ENCODE results near the gene SYP. TPM values are rescaled to one million over a fixed set of nuclear protein-coding genes. Genes with fewer than 3 reads are reported as not detected.

The SYP gene
- total RNA-seq, 1 donor from 2014 or later, result 0.07 TPM

DNA sequence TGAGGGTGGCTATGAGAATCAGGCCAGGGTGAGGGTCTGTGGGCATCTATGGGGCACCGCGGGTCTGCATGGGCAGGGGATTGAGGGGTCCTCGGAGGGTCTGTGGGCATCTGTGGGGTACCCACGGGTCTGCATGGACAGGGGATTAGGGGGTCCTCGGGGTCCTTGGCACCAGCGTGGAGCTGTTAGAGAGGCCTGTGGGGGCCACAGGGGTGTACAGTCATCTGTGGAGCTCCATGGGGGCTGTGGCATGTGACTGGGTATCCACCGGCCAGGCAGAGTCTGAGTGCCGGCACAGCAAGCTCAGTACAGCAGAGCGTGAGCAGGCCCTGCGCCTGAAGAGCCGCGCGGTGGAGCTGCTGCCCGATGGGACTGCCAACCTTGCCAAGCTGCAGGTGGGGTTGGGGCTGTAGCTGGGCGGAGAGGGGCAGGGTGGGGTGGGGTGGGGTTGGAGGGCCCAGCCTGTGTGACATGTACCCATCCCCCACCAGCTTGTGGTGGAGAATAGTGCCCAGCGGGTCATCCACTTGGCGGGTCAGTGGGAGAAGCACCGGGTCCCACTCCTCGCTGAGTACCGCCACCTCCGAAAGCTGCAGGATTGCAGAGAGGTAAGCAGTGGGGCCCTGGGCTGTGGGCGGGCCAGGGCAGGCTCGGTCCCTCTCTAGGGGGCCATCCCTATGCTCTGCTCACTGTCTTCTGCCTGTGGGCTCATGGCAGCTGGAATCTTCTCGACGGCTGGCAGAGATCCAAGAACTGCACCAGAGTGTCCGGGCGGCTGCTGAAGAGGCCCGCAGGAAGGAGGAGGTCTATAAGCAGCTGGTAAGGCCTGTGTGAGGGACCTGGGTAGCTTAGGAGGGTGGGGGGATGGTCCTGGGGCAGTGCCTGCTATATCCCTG, 48.2 kb upstream of the SYP start:
- H2AFZ ChIP-seq (replicated peaks), result no peak overlapping the region
- Mint-ChIP-seq H3K27ac (no peak overlapping the region), H3K9me3 (peaks cover 21% of the 10 kb centered on the region), H3K36me3 (peaks cover 6% of the 10 kb centered on the region), H3K4me3 (no peak overlapping the region), H3K27me3 (ENCODE audit: insufficient read depth, low read depth) (peaks cover 11% of the 10 kb centered on the region), H3K4me1 (no peaks in the 10 kb centered on the region)
- no peaks in the 10 kb centered on the region for H3K36me3 ChIP-seq
- H3F3A ChIP-seq (ENCODE audit: low read depth), result no peaks in the 10 kb centered on the region
- DNase-seq (ENCODE audit: low spot score), result no peak
- H3K27me3 ChIP-seq, result no peaks in the 10 kb centered on the region
- H3K9me3 ChIP-seq (ENCODE audit: low read depth), result no peaks in the 10 kb centered on the region
- H3K4me1 ChIP-seq, result no peaks in the 10 kb centered on the region
- H4K20me1 ChIP-seq (ENCODE audit: low read depth), result no peaks in the 10 kb centered on the region
- H3K9ac ChIP-seq, result no peak overlapping the region
- no peak overlapping the region for H3K4me3 ChIP-seq
- no peaks in the 10 kb centered on the region for H3K79me2 ChIP-seq (ENCODE audit: low read depth)
- H3K4me2 ChIP-seq, result no peak overlapping the region
- no peak overlapping the region for H3K27ac ChIP-seq
- TF ChIP-seq EZH2phosphoT487 (IDR thresholded peaks at IDR 0.05) (no peak), CTCF (IDR thresholded peaks at IDR 0.05) (no peak), EZH2 (IDR thresholded peaks at IDR 0.05) (no peak)

GRCh38 chrX:49247346-49247745, 47.4 kb upstream of the SYP start:
- no peak overlapping the region for H3K27ac ChIP-seq
- H3K36me3 Mint-ChIP-seq, result peaks cover 6% of the 10 kb centered on the region
- TF ChIP-seq EZH2phosphoT487 (IDR thresholded peaks at IDR 0.05), result no peak
- TF ChIP-seq EZH2 (IDR thresholded peaks at IDR 0.05), result no peak
- TF ChIP-seq CTCF (IDR thresholded peaks at IDR 0.05), result no peak
- no peaks in the 10 kb centered on the region for H3K4me1 Mint-ChIP-seq
- H3K4me2 ChIP-seq, result no peak overlapping the region
- no peaks in the 10 kb centered on the region for H3K79me2 ChIP-seq (ENCODE audit: low read depth)
- peaks cover 7% of the 10 kb centered on the region for H3K27me3 Mint-ChIP-seq (ENCODE audit: insufficient read depth, low read depth)
- no peaks in the 10 kb centered on the region for H3K36me3 ChIP-seq
- H3K4me3 Mint-ChIP-seq, result no peak overlapping the region
- no peaks in the 10 kb centered on the region for H4K20me1 ChIP-seq (ENCODE audit: low read depth)
- H3K27ac Mint-ChIP-seq, result no peak overlapping the region
- H3K27me3 ChIP-seq, result no peaks in the 10 kb centered on the region
- no peak for DNase-seq (ENCODE audit: low spot score)
- H2AFZ ChIP-seq (replicated peaks), result no peak overlapping the region
- H3K4me3 ChIP-seq, result no peak overlapping the region
- no peak overlapping the region for H3K9ac ChIP-seq
- peaks cover 22% of the 10 kb centered on the region for H3K9me3 Mint-ChIP-seq
- H3K4me1 ChIP-seq, result no peaks in the 10 kb centered on the region
- no peaks in the 10 kb centered on the region for H3F3A ChIP-seq (ENCODE audit: low read depth)
- H3K9me3 ChIP-seq (ENCODE audit: low read depth), result no peaks in the 10 kb centered on the region

DNA sequence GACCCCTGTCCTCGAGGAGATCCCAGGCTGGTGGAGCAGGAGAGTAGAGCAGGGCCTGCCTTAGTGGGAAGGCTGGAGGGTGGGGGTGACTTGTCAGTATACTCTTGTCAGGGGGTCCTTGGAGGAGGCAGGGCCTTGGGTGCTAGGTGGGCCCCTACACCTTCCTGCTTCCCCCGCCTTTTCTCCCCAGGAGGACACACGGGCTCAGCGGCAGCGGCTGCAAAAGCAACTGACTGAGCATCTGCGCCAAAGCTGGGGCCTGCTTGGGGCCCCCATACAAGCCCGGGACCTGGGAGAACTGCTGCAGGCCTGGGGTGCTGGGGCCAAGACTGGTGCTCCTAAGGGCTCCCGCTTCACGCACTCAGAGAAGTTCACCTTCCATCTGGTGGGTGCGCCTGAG, 46.5 kb upstream of the SYP start:
- Histone ChIP-seq H3K4me2 (no peak overlapping the region), H3K4me1 (no peaks in the 10 kb centered on the region), H4K20me1 (ENCODE audit: low read depth) (no peaks in the 10 kb centered on the region), H3K9me3 (ENCODE audit: low read depth) (no peaks in the 10 kb centered on the region), H3K4me3 (no peak overlapping the region), H3F3A (ENCODE audit: low read depth) (no peaks in the 10 kb centered on the region), H3K9ac (no peak overlapping the region), H3K36me3 (no peaks in the 10 kb centered on the region), H3K27me3 (no peaks in the 10 kb centered on the region), H3K79me2 (ENCODE audit: low read depth) (no peaks in the 10 kb centered on the region), H3K27ac (no peak overlapping the region), H2AFZ (replicated peaks) (no peak overlapping the region)
- Mint-ChIP-seq H3K27ac (no peak overlapping the region), H3K9me3 (peaks cover 17% of the 10 kb centered on the region), H3K36me3 (peaks cover 4% of the 10 kb centered on the region), H3K27me3 (ENCODE audit: insufficient read depth, low read depth) (peaks cover 5% of the 10 kb centered on the region), H3K4me1 (no peaks in the 10 kb centered on the region), H3K4me3 (no peak overlapping the region)
- TF ChIP-seq CTCF (IDR thresholded peaks at IDR 0.05) (no peak), EZH2 (IDR thresholded peaks at IDR 0.05) (no peak), EZH2phosphoT487 (IDR thresholded peaks at IDR 0.05) (no peak)
- no peak for DNase-seq (ENCODE audit: low spot score)
